ENCODE results near the gene PLEKHG2. TPM values are rescaled to one million over a fixed set of nuclear protein-coding genes. Genes with fewer than 3 reads are reported as not detected.

Gene PLEKHG2
- total and polyA plus RNA-seq, 2 donors (not counting 1 experiment from before 2014, with no cell fraction given), result 13.1 to 13.7 TPM

DNA sequence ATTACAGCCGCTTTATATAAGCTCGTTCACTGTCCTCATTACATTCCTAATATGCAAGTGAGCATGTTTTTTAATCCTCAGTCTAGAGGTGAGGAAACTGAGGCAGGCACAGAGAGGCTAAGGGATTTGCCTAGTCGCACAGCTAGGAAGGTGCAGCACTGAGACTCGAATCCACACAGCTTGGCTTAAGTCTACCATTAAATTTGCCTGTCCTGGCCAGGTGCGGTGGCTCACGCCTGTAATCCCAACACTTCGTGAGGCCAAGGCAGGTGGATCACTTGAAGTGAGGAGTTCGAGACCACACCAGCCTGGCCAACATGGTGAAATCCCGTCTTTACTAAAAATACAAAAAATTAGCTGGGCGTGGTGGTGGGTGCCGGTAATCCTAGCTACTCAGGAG lies 15.2 kb downstream of the PLEKHG2 start:
- Histone ChIP-seq H4K20me1 (ENCODE audit: control insufficient read depth, extremely low read depth, insufficient read depth, low read length) (no peaks in the 10 kb centered on the region), H3K9ac (ENCODE audit: insufficient read depth, low read length) (no peak overlapping the region), H3K36me3 (ENCODE audit: control insufficient read depth, insufficient read depth, low read length) (peaks cover 19% of the 10 kb centered on the region), H3K4me2 (ENCODE audit: extremely low read depth, insufficient read depth, low read length) (no peak overlapping the region), H3K27ac (ENCODE audit: insufficient read depth, low read length) (peak overlapping the region; percentile 94), H3K4me3 (replicated peaks in 1 of 4; ENCODE audit: control extremely low read depth in 1 of 4, insufficient read depth in 1 of 4, low read depth in 3 of 4, low read length in 4 of 4) (no peak overlapping the region), H3K27me3 (ENCODE audit: control insufficient read depth, insufficient read depth, low read length) (no peaks in the 10 kb centered on the region), H3K79me2 (ENCODE audit: control insufficient read depth, insufficient read depth, low read length) (no peaks in the 10 kb centered on the region), H2AFZ (ENCODE audit: low read length) (no peak overlapping the region), H3K9me3 (ENCODE audit: control insufficient read depth, insufficient read depth, low read depth, low read length) (no peaks in the 10 kb centered on the region), H3K4me1 (ENCODE audit: control insufficient read depth, extremely low read depth, insufficient read depth, low read length) (peaks cover 12% of the 10 kb centered on the region)
- no peak for DNase-seq (ENCODE audit: low read depth in 2 of 2)
- no peak for TF ChIP-seq EZH2 (IDR thresholded peaks at IDR 0.05; ENCODE audit: low read length, missing control alignments)
- TF ChIP-seq, protein P1, sequence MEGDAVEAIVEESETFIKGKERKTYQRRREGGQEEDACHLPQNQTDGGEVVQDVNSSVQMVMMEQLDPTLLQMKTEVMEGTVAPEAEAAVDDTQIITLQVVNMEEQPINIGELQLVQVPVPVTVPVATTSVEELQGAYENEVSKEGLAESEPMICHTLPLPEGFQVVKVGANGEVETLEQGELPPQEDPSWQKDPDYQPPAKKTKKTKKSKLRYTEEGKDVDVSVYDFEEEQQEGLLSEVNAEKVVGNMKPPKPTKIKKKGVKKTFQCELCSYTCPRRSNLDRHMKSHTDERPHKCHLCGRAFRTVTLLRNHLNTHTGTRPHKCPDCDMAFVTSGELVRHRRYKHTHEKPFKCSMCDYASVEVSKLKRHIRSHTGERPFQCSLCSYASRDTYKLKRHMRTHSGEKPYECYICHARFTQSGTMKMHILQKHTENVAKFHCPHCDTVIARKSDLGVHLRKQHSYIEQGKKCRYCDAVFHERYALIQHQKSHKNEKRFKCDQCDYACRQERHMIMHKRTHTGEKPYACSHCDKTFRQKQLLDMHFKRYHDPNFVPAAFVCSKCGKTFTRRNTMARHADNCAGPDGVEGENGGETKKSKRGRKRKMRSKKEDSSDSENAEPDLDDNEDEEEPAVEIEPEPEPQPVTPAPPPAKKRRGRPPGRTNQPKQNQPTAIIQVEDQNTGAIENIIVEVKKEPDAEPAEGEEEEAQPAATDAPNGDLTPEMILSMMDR (conservative IDR thresholded peaks at IDR 0.05 in 1 of 2, IDR thresholded peaks at IDR 0.05 in 1 of 2; ENCODE audit: low read depth in 1 of 2, low read length in 2 of 2), result no peak

DNA sequence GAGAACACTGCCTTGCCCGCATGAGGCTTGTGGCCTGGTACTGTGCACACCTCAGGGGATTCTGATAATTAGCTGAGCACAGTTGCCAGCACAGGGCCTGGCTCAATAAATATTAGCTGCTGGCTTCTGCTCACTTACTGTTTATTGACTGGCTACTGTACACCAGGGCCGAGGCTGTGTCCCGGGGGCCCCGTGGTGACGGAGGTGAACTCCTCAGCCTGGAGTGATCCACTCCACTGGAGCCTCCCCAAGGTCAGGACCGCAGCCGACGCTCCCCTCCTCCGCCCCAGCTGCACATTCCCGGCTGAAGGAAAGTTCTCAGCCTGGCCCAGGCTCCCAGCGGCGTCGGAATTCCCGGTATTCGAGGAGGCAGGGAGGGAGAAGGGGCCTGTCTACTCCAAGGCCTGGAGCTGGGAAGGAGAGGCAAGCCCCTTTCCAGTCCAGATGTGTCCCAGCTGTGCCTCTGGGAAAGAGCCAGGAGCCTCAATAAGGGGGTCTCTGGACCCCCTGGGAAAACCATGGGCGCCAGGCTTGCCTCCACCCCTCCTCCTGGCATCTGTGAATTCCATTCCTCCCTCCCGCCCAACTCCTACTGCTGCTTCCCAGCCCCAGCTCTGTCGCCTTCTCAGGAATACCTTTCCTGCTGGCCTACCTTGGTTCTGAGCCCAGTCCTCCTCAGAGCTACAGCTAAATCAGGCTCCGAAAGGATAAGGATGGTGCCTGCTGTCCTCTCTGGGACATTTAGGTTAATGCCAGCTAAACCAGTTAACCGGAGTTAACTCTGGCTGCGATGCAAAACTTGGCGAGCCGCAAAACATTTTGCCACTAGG lies 16.0 kb downstream of the PLEKHG2 start:
- Histone ChIP-seq H2AFZ (ENCODE audit: low read length) (no peak overlapping the region), H3K4me1 (ENCODE audit: control insufficient read depth, extremely low read depth, insufficient read depth, low read length) (peaks cover 12% of the 10 kb centered on the region), H4K20me1 (ENCODE audit: control insufficient read depth, extremely low read depth, insufficient read depth, low read length) (no peaks in the 10 kb centered on the region), H3K9me3 (ENCODE audit: control insufficient read depth, insufficient read depth, low read depth, low read length) (no peaks in the 10 kb centered on the region), H3K27me3 (ENCODE audit: control insufficient read depth, insufficient read depth, low read length) (no peaks in the 10 kb centered on the region), H3K4me2 (ENCODE audit: extremely low read depth, insufficient read depth, low read length) (peak overlapping the region; percentile 40), H3K9ac (ENCODE audit: insufficient read depth, low read length) (peak overlapping the region; percentile 53), H3K79me2 (ENCODE audit: control insufficient read depth, insufficient read depth, low read length) (peaks cover 6% of the 10 kb centered on the region), H3K4me3 (replicated peaks in 1 of 4; ENCODE audit: control extremely low read depth in 1 of 4, insufficient read depth in 1 of 4, low read depth in 3 of 4, low read length in 4 of 4) (peak overlapping the region in 1 of 4 experiments; percentile 27), H3K27ac (ENCODE audit: insufficient read depth, low read length) (peak overlapping the region; percentile 94), H3K36me3 (ENCODE audit: control insufficient read depth, insufficient read depth, low read length) (peaks cover 20% of the 10 kb centered on the region)
- TF ChIP-seq, protein P1 (conservative IDR thresholded peaks at IDR 0.05 in 1 of 2, IDR thresholded peaks at IDR 0.05 in 1 of 2; ENCODE audit: low read depth in 1 of 2, low read length in 2 of 2), result no peak
- no peak for TF ChIP-seq EZH2 (IDR thresholded peaks at IDR 0.05; ENCODE audit: low read length, missing control alignments)
- DNase-seq (ENCODE audit: low read depth in 2 of 2), result peak; percentile 95

DNA sequence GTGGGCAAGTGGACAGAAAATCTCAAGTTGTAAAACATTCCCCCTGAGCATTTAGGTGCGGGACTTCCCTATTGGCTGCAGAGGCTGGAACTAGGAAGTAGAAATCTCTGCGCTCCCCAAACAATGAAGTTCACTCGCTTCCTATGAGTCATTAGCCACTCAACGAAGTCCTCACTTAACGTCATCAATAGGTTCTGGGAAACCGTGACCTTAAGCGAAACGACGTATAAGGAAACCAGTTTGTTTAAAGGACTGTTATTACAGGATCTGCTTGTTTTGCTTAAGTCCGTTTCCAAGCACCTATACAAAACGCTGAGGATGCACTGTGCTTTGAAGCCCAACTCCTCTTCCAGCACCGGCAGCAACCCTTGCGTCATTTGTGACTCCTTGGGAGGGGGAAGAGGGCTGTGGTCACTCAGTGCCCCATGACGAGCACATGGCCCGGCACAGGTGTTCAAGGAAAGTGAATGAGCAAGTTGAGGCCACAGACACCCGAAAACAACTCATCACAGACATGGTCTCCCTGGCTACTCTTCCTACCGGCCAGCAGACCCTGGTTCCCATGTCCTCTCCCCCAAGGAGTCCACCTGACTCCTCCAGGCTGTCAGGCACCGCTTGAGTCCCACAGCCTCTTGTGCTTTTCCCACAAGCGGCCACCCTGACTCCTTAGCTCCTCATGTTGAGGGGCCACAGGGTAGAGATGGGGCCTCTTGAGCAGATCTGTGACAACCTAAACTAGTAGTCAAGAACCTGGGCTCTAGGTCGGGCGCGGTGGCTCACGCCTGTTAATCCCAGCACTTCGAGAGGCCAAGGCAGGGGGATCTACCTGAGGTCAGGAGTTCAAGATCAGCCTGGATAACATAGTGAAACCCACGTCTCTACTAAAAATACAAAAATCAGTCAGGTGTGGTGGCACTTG lies 18.5 kb downstream of the PLEKHG2 start:
- DNase-seq (ENCODE audit: low read depth in 2 of 2), result peak; percentile 99 to 100
- peaks cover 23% of the 10 kb centered on the region for H3K4me1 ChIP-seq (ENCODE audit: control insufficient read depth, extremely low read depth, insufficient read depth, low read length)
- H3K79me2 ChIP-seq (ENCODE audit: control insufficient read depth, insufficient read depth, low read length), result peaks cover 29% of the 10 kb centered on the region
- no peak for TF ChIP-seq EZH2 (IDR thresholded peaks at IDR 0.05; ENCODE audit: low read length, missing control alignments)
- H3K4me2 ChIP-seq (ENCODE audit: extremely low read depth, insufficient read depth, low read length), result no peak overlapping the region
- H3K9ac ChIP-seq (ENCODE audit: insufficient read depth, low read length), result no peak overlapping the region
- peaks cover 14% of the 10 kb centered on the region for H3K36me3 ChIP-seq (ENCODE audit: control insufficient read depth, insufficient read depth, low read length)
- H3K27me3 ChIP-seq (ENCODE audit: control insufficient read depth, insufficient read depth, low read length), result no peaks in the 10 kb centered on the region
- H4K20me1 ChIP-seq (ENCODE audit: control insufficient read depth, extremely low read depth, insufficient read depth, low read length), result no peaks in the 10 kb centered on the region
- H2AFZ ChIP-seq (ENCODE audit: low read length), result no peak overlapping the region
- H3K4me3 ChIP-seq (replicated peaks in 1 of 4; ENCODE audit: control extremely low read depth in 1 of 4, insufficient read depth in 1 of 4, low read depth in 3 of 4, low read length in 4 of 4), result no peak overlapping the region
- no peaks in the 10 kb centered on the region for H3K9me3 ChIP-seq (ENCODE audit: control insufficient read depth, insufficient read depth, low read depth, low read length)
- peak overlapping the region; percentile 44 for H3K27ac ChIP-seq (ENCODE audit: insufficient read depth, low read length)
